HL-60 (cell line): ENCODE data around the gene ALG3.
A peak's percentile ranks its signal among the peaks of the same experiment; 100 is the strongest.

Experiments used
- DNase-seq, 2 experiments: peaks; one replicate each; pipeline ENCODE4 v3.0.0-alpha.2; 2010 to 2020; ENCODE audit warnings: low read depth in 1 of 2, low spot score in 1 of 2
- H3K27ac ChIP-seq: fragments of 250-450 bp; sonication (Bioruptor Pico); replicated peaks from 2 replicates; pipeline ENCODE4 v1.5.1; 2020; ENCODE audit warnings: mild to moderate bottlenecking, moderate library complexity
- H3K27me3 ChIP-seq: fragments of 250-450 bp; sonication (Bioruptor Pico); 2 replicates; pipeline ENCODE4 v1.5.1; 2021; ENCODE audit warnings: mild to moderate bottlenecking, moderate library complexity; ENCODE audit not compliant: insufficient read depth, poor library complexity, severe bottlenecking
- H3K4me3 ChIP-seq: replicated peaks from 2 replicates; pipeline ENCODE4 v1.5.1; 2011; ENCODE audit warnings: mild to moderate bottlenecking, control low read depth, low read length; ENCODE audit not compliant: insufficient read depth
- CTCF ChIP-seq: IDR thresholded peaks from one replicate; pipeline ENCODE4 v1.5.1; 2011; ENCODE audit warnings: low read length, control low read depth, inconsistent platforms; ENCODE audit not compliant: insufficient read depth
- GABPA ChIP-seq: IDR thresholded peaks from 2 replicates; pipeline ENCODE4 v1.6.1; 2012; ENCODE audit warnings: low read depth
- POLR2AphosphoS5 ChIP-seq: IDR thresholded peaks from 2 replicates; pipeline ENCODE4 v1.6.1; 2012; ENCODE audit warnings: low read depth
- REST ChIP-seq: IDR thresholded peaks from 2 replicates; pipeline ENCODE4 v1.6.1; 2012; ENCODE audit warnings: low read depth; ENCODE audit not compliant: insufficient replicate concordance
- SPI1 ChIP-seq: IDR thresholded peaks from 2 replicates; pipeline ENCODE4 v1.6.1; 2012; ENCODE audit warnings: low read depth, mild to moderate bottlenecking, borderline replicate concordance

Gene ALG3

GRCh38 chr3:184262764-184263179 is 14.0 kb upstream of the ALG3 start:
- Histone ChIP-seq H3K27me3 (peaks cover 23% of the 10 kb centered on the region), H3K27ac (no peak overlapping the region), H3K4me3 (no peak overlapping the region)
- TF ChIP-seq POLR2AphosphoS5 (no peak), GABPA (no peak), REST (no peak), SPI1 (no peak), CTCF (no peak)
- DNase-seq, result peak in 1 of 2 experiments; percentile 25

GRCh38 chr3:184261854-184262763 is 13.3 kb upstream of the ALG3 start:
- no peak for TF ChIP-seq CTCF
- TF ChIP-seq POLR2AphosphoS5, result no peak
- no peak for TF ChIP-seq REST
- TF ChIP-seq GABPA, result no peak
- TF ChIP-seq SPI1, result no peak
- H3K27me3 ChIP-seq, result peaks cover 23% of the 10 kb centered on the region
- peak overlapping the region; percentile 50 for H3K4me3 ChIP-seq
- DNase-seq, result peak in 1 of 2 experiments; percentile 13
- H3K27ac ChIP-seq, result no peak overlapping the region

- H3K27me3 ChIP-seq, result peaks cover 23% of the 10 kb centered on the region
- TF ChIP-seq GABPA (no peak), POLR2AphosphoS5 (no peak), REST (no peak), SPI1 (no peak), CTCF (no peak)
- peak within 1 kb of the TSS; percentile 50 for H3K4me3 ChIP-seq
- no peak within 1 kb of the TSS for H3K27ac ChIP-seq
- peak in 1 of 2 experiments; percentile 21 for DNase-seq
Measured at GRCh38 chr3:184261270-184261853, 12.6 kb upstream of the ALG3 start, which contains the start of gene CAMK2N2. CAMK2N2 (minus strand) TSS chr3:184261553; CDS start chr3:184261285, 268 bp downstream.
